ENCODE results near the gene GJB2.
"Not testable (repeated sequence)": the region's sequence is repeated elsewhere in the genome, so short reads cannot be mapped to it uniquely, and the experiment has no call there.

Gene GJB2

GRCh38 chr13:20159646-20160305, 33.0 kb downstream of the GJB2 start:
- TF ChIP-seq CTCF (IDR thresholded peaks at IDR 0.05): no peak
- no peak for DNase-seq (ENCODE audit: low spot score)
- Histone ChIP-seq H3K4me3 (peak overlapping the region; percentile 81), H3K27ac (peak overlapping the region in 1 of 2 donors; percentile 45)

- no peak for DNase-seq (ENCODE audit: low spot score)
- no peak overlapping the region for H3K27ac ChIP-seq
- no peak for TF ChIP-seq CTCF (IDR thresholded peaks at IDR 0.05)
Measured at GRCh38 chr13:20157151-20157796, 35.5 kb downstream of the GJB2 start.

GRCh38 chr13:20156702-20157101, 36.0 kb downstream of the GJB2 start:
- H3K4me3 ChIP-seq: no peak overlapping the region
- H3K27ac ChIP-seq: no peak overlapping the region
- TF ChIP-seq CTCF (IDR thresholded peaks at IDR 0.05): no peak
- DNase-seq (ENCODE audit: low spot score): no peak

More at GRCh38 chr13:20157151-20157796, 35.5 kb downstream of the GJB2 start:
- H3K4me3 ChIP-seq: no peak overlapping the region

GRCh38 chr13:20153290-20153689, 39.4 kb downstream of the GJB2 start:
- not testable (repeated sequence) for H3K4me3 ChIP-seq; H3K27ac ChIP-seq; DNase-seq (ENCODE audit: low spot score)

- Histone ChIP-seq H3K4me3 (no peak overlapping the region), H3K27ac (no peak overlapping the region)
- TF ChIP-seq CTCF (IDR thresholded peaks at IDR 0.05): no peak
- no peak for DNase-seq (ENCODE audit: low spot score)
Measured at GRCh38 chr13:20151612-20152011, 41.1 kb downstream of the GJB2 start.

GRCh38 chr13:20151016-20151415, 41.7 kb downstream of the GJB2 start:
- no peak overlapping the region for H3K27ac ChIP-seq
- DNase-seq (ENCODE audit: low spot score): no peak
- H3K4me3 ChIP-seq: no peak overlapping the region
- no peak for TF ChIP-seq CTCF (IDR thresholded peaks at IDR 0.05)

- no peak for DNase-seq (ENCODE audit: low spot score)
- no peak for TF ChIP-seq CTCF (IDR thresholded peaks at IDR 0.05)
- Histone ChIP-seq H3K4me3 (no peak overlapping the region), H3K27ac (no peak overlapping the region)
Measured at GRCh38 chr13:20150561-20150960, 42.2 kb downstream of the GJB2 start.
